ENCODE data around the gene XYLT1.

- TF ChIP-seq EZH2phosphoT487 (IDR thresholded peaks at IDR 0.05; ENCODE audit: borderline replicate concordance, low read depth) (no peak), TEAD4 (IDR thresholded peaks at IDR 0.05; ENCODE audit: borderline replicate concordance, insufficient read depth) (no peak), CTCF (IDR thresholded peaks at IDR 0.05) (no peak), TAF1 (IDR thresholded peaks at IDR 0.05; ENCODE audit: borderline replicate concordance, low read depth, low read length) (no peak), IRF3 (IDR thresholded peaks at IDR 0.05; ENCODE audit: low read depth, low read length) (no peak), MEF2A (IDR thresholded peaks at IDR 0.05; ENCODE audit: borderline replicate concordance, low read depth) (no peak), NRF1 (IDR thresholded peaks at IDR 0.05; ENCODE audit: low read depth, low read length) (no peak), SMC3 (IDR thresholded peaks at IDR 0.05; ENCODE audit: low read depth, low read length) (no peak)
Measured at GRCh38 chr16:17269439-17269838, 201.3 kb downstream of the XYLT1 start.

All from SK-N-SH (cell line).